ENCODE data around the gene PACSIN1.

The PACSIN1 gene

GRCh38 chr6:34553146-34553545 is 87.3 kb downstream of the PACSIN1 start:
- DNase-seq (ENCODE audit: low read depth) = no peak
- H3K4me3 ChIP-seq (ENCODE audit: low read length) = no peak overlapping the region
- TF ChIP-seq CTCF (conservative IDR thresholded peaks at IDR 0.05; ENCODE audit: low read depth, low read length) = no peak

- TF ChIP-seq CTCF (conservative IDR thresholded peaks at IDR 0.05; ENCODE audit: low read depth, low read length) = no peak
- no peak for DNase-seq (ENCODE audit: low read depth)
- no peak overlapping the region for H3K4me3 ChIP-seq (ENCODE audit: low read length)
Observed at GRCh38 chr6:34553750-34554149, 87.9 kb downstream of the PACSIN1 start.

GRCh38 chr6:34554291-34555006 is 88.6 kb downstream of the PACSIN1 start:
- no peak for DNase-seq (ENCODE audit: low read depth)
- no peak overlapping the region for H3K4me3 ChIP-seq (ENCODE audit: low read length)
- no peak for TF ChIP-seq CTCF (conservative IDR thresholded peaks at IDR 0.05; ENCODE audit: low read depth, low read length)

GRCh38 chr6:34555007-34555322 is 89.1 kb downstream of the PACSIN1 start:
- no peak overlapping the region for H3K4me3 ChIP-seq (ENCODE audit: low read length)
- no peak for TF ChIP-seq CTCF (conservative IDR thresholded peaks at IDR 0.05; ENCODE audit: low read depth, low read length)
- no peak for DNase-seq (ENCODE audit: low read depth)

GRCh38 chr6:34555328-34555727 is 89.5 kb downstream of the PACSIN1 start:
- no peak overlapping the region for H3K4me3 ChIP-seq (ENCODE audit: low read length)
- no peak for DNase-seq (ENCODE audit: low read depth)
- no peak for TF ChIP-seq CTCF (conservative IDR thresholded peaks at IDR 0.05; ENCODE audit: low read depth, low read length)

- no peak for DNase-seq (ENCODE audit: low read depth)
- no peak within 1 kb of the TSS for H3K4me3 ChIP-seq (ENCODE audit: low read length)
- TF ChIP-seq CTCF (conservative IDR thresholded peaks at IDR 0.05; ENCODE audit: low read depth, low read length) = no peak
Observed at GRCh38 chr6:34556031-34556471, 90.2 kb downstream of the PACSIN1 start, which contains the start of gene SPDEF. SPDEF (minus strand) TSS chr6:34556329; CDS start chr6:34544455, 11,874 bp downstream.

GRCh38 chr6:34556493-34556892 is 90.6 kb downstream of the PACSIN1 start:
- H3K4me3 ChIP-seq (ENCODE audit: low read length) = no peak overlapping the region
- TF ChIP-seq CTCF (conservative IDR thresholded peaks at IDR 0.05; ENCODE audit: low read depth, low read length) = no peak
- DNase-seq (ENCODE audit: low read depth) = no peak

Measured in retinal pigment epithelial cell (primary cell).